GM10266 (cell line): ENCODE data around the gene CCL20.
A peak's percentile ranks its signal among the peaks of the same experiment; 100 is the strongest.

Source experiments
- DNase-seq: peaks from one replicate; pipeline ENCODE4 v3.0.0; 2012; ENCODE audit errors: extremely low spot score
- CTCF ChIP-seq: IDR thresholded peaks from 2 replicates; pipeline ENCODE4 v1.5.1; 2012; ENCODE audit warnings: mild to moderate bottlenecking, low read depth; ENCODE audit not compliant: control insufficient read depth, insufficient read depth; ENCODE audit errors: missing control alignments

CCL20 gene

GRCh38 chr2:227813562-227814353 lies at the start of gene CCL20:
Gene CCL20 (plus strand): TSS chr2:227813842. CDS start chr2:227813912, 70 bp downstream.
- DNase-seq: no peak
- no peak for TF ChIP-seq CTCF

- no peak for DNase-seq
- no peak for TF ChIP-seq CTCF
These were observed 47.8 kb upstream of the CCL20 start for GRCh38 chr2:227765788-227766372.

- peak; percentile 82 for DNase-seq
- TF ChIP-seq CTCF: peak; percentile 90
These were observed 47.2 kb upstream of the CCL20 start for GRCh38 chr2:227766373-227766883.

GRCh38 chr2:227767830-227768229 lies 45.8 kb upstream of the CCL20 start:
- DNase-seq: no peak
- no peak for TF ChIP-seq CTCF

- no peak for TF ChIP-seq CTCF
These were observed 41.4 kb upstream of the CCL20 start for GRCh38 chr2:227772197-227772661.

GRCh38 chr2:227772932-227773331 lies 40.7 kb upstream of the CCL20 start:
- no peak for TF ChIP-seq CTCF

More at GRCh38 chr2:227772197-227772661, 41.4 kb upstream of the CCL20 start:
- DNase-seq: no peak

More at GRCh38 chr2:227772932-227773331, 40.7 kb upstream of the CCL20 start:
- no peak for DNase-seq
